ENCODE measurements around the gene GBF1.
"Not testable (repeated sequence)": the region's sequence is repeated elsewhere in the genome, so short reads cannot be mapped to it uniquely, and the experiment has no call there.

Gene GBF1

DNA sequence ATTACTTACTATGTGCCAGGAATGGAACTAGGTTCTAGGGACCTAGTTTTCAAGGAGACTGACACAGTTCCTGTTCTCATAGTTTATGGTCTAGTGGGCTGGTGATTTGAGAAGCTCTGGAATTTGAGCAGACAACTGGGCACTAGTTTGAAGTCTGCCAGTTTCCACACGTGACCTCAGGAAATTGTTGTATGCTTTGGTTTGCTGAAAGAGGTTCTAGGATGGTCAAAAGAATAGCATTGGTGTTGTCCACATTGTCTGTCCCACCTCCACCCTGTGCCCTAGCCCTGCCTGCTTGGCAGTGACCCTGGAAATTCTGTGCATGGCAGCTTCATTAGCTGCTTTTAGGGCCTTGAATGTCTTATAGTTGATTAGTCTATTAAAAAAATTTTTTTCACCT is 28.7 kb downstream of the GBF1 start:
- DNase-seq (ENCODE audit: low spot score) = no peak

DNA sequence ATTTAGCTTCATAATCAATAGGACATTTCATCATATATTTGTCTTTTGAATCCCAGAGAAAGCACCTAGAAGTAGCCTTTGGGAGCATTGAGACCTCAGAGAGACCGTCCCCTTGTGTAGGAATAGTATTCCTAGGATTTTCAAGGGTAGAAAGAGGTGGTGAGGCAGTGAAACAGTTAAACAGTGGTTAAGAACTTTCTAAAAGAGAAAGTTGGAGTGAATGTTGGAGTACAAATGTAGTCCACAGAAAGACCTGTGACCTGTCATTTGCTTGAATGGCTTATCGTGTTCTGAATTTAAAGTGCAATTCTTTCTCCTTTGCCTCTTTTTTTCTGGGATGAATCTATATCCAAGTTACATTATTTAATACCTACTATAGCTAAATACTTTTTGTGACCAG is 30.0 kb downstream of the GBF1 start:
- no peak for DNase-seq (ENCODE audit: low spot score)

- DNase-seq (ENCODE audit: low spot score) = no peak
These were observed 33.8 kb downstream of the GBF1 start for GRCh38 chr10:102279104-102279503.

- DNase-seq (ENCODE audit: low spot score) = peak; percentile 72
These were observed 35.2 kb downstream of the GBF1 start for GRCh38 chr10:102280397-102281101.

DNA sequence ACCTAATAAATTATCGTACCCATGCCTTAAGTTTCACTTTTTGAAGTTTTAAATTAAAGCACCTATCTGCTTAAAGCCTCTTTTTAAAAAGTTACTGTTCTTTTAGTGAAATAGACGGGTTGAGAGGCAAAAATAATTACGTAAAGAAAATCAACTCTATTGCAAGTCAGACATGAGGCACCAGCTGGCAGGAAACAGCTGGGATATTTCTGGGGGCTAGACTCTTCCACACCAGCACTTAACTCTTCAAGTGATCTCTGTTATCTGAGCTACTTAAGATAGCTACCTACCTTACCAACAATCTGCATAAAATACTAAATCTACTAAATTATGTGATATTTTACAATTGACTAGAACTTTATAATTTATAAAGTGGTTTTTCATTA is 35.8 kb downstream of the GBF1 start:
- DNase-seq (ENCODE audit: low spot score) = no peak

DNA sequence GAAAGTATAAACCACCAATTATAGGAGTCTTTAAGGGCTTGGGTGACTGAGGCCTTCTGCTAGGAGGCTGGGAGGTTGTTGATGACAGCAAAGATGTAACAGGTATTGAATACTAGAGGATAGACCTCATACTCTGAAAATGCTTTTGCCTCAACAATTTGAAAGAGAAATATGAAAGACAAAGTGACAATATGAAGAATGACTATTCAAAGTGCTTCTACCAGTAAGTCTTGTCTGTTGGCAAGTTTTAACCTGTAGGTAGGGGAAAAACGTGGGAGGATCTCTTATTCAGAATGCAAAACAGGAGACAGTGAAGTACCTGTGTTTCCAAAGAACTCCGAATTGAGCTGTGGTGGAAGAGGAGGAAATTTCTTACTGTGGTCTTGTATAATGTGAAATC is 38.2 kb downstream of the GBF1 start:
- no peak for DNase-seq (ENCODE audit: low spot score)

GRCh38 chr10:102283890-102284289 is 38.6 kb downstream of the GBF1 start:
- DNase-seq (ENCODE audit: low spot score) = no peak

DNA sequence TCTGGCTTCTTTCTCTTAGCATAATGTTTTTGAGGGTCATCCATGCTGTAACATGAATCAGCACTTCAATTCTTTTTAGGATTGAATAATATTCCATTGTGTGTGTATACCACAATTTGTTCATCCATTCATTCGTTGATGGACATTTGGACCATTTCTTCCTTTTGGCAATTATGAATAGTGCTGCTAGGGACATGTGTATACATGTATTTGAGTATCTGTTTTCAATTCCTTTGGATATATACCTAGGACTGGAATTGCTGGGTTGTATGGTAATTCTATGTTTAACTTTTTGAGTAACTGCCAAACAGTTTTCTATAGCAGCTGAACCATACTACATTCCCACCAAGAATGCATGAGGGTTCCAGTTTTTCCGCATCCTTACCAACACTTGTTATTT is 39.2 kb downstream of the GBF1 start:
- DNase-seq (ENCODE audit: low spot score) = no peak

DNA sequence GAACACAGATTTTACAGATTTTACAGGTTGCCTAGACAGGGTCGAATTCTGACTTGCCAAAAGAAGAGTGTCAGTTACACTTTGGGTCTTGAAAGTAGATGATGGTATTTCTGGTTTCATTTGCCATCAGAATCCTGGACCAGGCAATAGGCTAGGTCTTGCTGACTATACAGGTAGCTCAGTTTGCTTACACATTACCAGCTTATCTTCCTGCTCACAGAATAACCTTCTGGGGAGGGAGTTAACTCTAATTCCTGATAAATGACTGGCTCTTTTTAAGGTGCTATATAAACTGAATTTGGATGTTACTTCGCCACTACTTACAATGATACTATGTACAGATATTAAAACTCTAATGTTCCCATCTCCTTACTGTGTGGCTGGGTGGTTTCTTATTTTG is 39.8 kb downstream of the GBF1 start:
- no peak for DNase-seq (ENCODE audit: low spot score)

GRCh38 chr10:102286216-102286615 is 40.9 kb downstream of the GBF1 start:
- DNase-seq (ENCODE audit: low spot score) = no peak

- no peak for DNase-seq (ENCODE audit: low spot score)
These were observed 42.2 kb downstream of the GBF1 start for GRCh38 chr10:102287538-102287937.

GRCh38 chr10:102287991-102288390 is 42.7 kb downstream of the GBF1 start:
- no peak for DNase-seq (ENCODE audit: low spot score)

DNA sequence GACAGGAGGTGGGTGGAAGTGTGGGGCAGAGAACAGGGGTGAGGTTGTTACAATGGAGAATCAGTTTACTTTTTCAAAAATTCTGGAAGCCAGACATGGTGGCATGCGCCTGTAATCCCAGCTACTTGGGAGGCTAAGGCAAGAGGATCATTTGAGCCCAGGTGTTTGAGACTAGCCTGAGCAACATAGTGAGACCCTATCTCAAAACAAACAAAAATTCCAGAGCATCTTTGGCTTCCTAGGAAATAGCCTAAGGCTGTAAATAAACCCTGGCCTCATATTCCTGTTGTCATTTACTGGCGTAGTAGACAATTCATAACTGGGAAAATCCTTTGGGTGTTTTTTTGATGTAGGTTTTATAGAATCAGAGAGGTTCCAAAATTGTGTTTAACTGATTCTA is 44.0 kb downstream of the GBF1 start:
- DNase-seq (ENCODE audit: low spot score) = no peak

- DNase-seq (ENCODE audit: low spot score) = no peak
These were observed 44.5 kb downstream of the GBF1 start for GRCh38 chr10:102289840-102290239.

- no peak for DNase-seq (ENCODE audit: low spot score)
These were observed 46.0 kb downstream of the GBF1 start for GRCh38 chr10:102291221-102291905.

DNA sequence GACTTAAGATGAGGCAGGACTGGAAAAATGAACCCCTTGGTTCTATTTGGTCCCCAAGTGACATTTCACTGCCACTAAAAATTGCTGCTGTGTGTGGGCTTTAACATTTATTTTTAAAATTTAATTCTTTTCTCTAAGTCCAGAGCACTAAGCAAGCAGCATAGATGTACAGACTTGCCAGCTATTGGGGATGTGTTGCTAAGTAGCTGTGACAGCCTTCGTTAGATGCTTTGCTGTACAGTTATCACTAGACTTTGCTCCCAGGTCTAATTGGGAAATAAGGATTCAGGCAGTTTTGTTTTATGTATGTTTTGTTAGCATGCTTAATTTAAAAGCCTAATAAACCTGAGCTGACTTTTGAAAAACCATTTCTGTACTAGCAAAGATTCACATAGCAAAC is 51.8 kb downstream of the GBF1 start:
- DNase-seq (ENCODE audit: low spot score) = no peak

DNA sequence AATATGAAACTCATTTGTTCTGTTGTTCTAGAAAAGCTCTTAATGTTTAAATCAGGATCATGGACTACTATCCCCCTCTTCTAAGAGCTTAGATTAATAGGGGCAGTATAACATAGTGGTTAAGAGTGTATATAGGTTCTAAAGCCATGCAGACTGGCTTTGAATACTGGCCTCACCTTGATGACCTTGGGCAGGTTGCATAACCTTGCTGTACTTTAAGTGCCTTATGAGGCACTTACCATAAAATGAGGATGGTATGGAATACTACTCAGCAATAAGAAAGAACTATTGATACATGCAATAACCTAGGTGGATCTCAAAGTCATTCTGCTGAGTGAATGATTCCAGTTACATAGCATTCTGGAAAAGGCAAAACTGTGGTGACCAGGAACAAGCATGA is 53.6 kb downstream of the GBF1 start:
- DNase-seq (ENCODE audit: low spot score) = no peak

DNA sequence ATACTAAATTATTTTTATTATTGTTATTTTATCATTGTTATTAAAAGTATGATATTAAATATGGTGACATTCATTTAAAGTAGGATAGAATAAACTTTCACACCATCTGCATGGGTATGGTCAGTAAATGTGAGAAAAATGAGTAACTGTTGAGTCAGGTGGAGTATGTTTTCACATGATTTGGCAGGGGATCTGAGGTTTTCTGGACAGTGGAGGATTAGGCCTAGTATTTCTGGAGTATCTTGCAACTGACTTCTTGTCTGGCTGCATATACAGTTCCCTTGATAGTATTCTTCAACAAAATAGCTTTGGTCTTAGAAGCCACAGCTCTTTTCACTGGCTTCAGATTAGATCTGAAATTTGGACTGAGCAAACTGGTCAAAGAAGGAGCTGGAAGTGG is 54.5 kb downstream of the GBF1 start:
- no peak for DNase-seq (ENCODE audit: low spot score)

DNA sequence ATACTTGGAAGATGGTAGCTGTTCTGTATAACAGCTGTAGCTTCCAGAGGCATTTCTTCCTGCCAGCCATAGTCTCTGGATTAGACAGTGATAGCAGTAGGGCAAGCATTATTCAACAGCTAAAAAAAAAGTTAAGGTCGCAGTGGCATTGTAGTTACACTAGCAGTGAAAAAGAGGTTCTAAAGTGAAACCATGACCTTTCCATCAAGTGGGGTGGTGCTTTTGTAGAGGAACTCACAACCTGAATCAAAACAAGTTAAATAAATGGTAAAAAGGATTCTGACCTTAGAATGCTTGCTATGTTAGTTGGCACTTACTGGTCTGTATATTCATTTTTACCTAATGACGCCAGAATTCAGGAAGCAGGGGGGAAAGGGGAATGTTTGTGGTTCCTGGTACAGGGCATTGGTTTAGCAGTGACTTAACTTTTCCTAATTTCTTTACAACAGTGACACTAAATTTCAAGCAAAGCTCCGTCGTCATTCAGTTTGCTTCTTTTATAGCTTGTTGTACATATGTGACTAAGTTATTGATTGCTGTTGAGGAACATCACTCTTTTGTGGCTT is 55.0 kb downstream of the GBF1 start:
- DNase-seq (ENCODE audit: low spot score) = no peak

- DNase-seq (ENCODE audit: low spot score) = not testable (repeated sequence)
These were observed 55.6 kb downstream of the GBF1 start for GRCh38 chr10:102300912-102301311.

- not testable (repeated sequence) for DNase-seq (ENCODE audit: low spot score)
These were observed 56.0 kb downstream of the GBF1 start for GRCh38 chr10:102301332-102301731.

DNA sequence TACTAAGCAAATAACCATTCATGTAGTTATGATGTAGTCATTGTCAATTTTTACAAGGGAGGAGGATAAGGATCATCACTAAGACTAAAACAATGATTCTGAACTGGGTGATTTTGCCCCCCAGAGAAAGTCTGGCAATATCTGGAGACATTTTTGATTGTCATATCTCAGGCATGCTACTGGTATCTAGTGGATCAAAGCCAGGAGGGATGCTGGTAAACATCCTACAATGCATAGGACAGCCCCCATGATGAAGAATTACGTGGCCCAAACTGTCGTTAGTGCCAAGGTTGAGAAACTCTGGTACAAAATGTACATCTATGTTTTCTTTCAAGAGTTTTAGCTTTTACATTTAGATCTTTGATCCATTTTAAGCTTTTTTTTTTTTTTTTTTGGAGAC is 57.3 kb downstream of the GBF1 start:
- no peak for DNase-seq (ENCODE audit: low spot score)

DNA sequence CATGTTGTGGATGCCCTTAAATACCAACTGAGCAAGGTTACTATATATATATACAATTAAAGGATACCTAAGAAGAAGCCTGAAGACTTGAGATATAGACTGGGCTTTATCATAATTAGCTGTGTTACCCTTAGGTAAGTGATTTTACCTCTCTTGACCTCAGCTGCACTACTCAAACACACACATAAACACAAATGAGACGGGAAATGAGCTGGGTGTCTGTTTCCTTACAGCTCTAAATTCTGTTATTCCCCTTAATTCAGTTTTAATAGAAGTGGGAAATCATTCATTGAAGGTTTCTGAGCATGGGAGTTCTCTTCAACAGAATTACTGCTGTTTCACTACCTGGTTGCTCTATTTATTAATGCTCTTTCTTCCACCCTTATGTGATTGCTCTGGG is 60.7 kb downstream of the GBF1 start:
- DNase-seq (ENCODE audit: low spot score) = no peak

DNA sequence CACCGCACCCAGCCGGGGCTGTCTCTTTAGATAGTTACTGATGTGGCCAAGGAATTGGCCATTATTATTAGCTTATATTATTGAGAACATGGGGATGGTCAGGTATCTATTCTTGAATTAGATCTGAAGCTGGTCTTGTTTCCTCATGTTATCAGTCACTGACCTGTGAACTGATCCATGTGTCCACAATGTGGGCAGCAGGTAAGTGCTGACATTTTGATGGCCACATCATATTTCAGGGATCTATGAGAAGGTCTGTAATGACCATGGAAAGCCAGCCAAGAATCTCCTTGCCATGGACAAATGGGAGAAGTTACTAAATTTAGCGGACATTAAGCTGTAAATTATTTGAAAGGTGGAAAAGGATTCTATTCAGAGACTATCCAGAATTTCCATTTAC is 61.4 kb downstream of the GBF1 start:
- no peak for DNase-seq (ENCODE audit: low spot score)

Measured in left forelimb (tissue), 1 donor.